Measurements from ENCODE around the gene CFAP46.
"Not testable (repeated sequence)": the region's sequence is repeated elsewhere in the genome, so short reads cannot be mapped to it uniquely, and the experiment has no call there.

CFAP46 gene

GRCh38 chr10:132860532-132860931 is 81.8 kb downstream of the CFAP46 start:
- DNase-seq = no peak

- DNase-seq = no peak
These were observed 83.1 kb downstream of the CFAP46 start for GRCh38 chr10:132859084-132859855.

GRCh38 chr10:132858121-132859081 is 84.0 kb downstream of the CFAP46 start:
- no peak for DNase-seq

DNA sequence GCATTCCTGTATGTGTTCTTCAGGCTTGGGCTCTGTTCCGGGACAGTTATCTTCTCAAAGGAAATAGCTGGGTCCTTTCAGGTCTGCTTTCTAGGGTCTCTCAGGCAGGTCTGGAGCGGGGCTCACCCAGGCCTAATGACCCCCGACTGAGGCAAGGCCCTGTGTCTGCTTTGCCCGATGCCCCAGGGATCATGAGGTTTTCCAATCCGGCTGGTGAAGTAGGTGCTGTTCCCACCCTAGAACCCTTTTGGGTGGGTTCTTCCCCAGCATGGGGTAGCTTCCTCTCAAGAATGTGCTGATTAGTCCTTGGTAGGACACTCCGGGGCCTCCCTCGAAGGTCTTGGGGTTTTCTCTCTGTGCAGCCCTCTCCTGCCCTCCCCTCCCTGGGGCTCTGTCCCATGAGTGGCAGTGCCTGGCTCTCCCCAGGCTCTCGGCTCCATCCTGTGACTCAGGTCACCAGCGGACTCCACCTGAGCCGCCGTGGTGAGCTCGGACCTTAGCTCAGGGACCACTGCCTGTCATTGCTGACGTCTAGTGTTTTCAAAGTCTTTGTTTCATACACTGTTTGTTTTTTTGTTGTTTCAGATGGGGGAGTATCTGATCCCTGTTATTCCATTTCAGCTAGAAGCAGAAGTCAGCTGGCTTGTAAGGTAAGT is 85.4 kb downstream of the CFAP46 start:
- no peak for DNase-seq

- no peak for DNase-seq
These were observed 86.5 kb downstream of the CFAP46 start for GRCh38 chr10:132855889-132856288.

DNA sequence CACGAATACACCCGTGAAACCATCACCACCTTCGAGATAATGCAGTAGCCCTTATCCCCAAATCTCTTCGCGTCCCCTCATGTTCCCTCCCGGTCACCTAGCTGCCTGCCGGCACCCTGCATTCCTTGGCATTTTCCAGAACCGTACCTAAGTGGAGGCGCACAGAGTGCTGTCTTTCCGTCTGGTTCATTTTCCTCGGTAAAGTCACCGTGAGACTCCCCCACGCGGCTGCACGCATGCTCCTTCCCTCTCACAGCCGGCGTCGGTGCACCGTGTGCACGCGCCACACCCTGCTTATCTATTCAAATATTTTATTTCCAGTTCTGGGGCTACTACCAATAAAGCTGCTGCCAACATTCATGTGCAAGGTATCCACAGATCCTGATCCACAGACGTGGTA is 90.9 kb downstream of the CFAP46 start:
- DNase-seq = no peak

DNA sequence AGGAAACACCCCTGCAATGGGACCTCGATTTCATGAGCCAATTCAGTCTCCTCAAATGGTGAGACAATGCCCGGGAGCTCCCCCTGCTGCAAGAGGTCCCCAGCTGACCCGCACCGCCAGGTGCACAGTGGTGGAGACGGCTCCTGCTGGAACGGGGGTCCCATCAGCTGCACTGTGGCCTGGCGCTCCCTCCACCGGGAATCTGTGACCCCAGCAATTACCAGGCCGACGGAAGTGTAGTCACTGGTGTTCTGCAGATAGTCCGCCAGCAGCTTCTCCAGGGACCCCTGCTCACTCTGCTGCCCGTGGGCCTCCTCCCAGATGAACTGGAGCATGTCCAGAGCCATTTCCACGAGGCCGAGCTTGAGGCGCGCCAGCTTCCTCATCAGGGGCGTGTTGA is 91.5 kb downstream of the CFAP46 start:
- DNase-seq = no peak

- no peak for DNase-seq
These were observed 92.1 kb downstream of the CFAP46 start for GRCh38 chr10:132850246-132850645.

DNA sequence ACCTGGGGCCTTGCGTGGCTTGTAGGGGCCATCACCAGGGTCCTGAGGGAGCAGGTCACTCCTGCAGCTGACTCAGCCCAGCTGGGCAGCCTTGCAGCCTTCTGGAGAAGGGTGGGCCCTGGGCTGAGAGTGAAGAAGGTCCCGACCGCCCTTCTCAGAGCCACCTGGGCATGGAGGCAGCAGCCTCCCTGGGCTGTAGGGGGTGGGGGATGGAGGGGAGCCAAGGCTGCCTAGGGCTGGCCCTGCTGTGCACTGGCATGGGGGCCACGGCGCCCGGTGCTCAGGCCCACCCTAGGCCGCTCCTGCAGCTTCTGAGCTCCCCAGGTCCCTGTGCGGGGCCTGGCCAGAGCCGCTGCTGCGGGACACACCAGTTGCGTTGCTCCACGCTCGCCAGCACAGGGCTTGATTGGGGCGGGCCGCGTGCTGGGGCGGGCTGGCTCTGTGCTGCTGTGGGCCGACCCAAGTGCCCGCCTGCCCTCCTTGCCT is 92.8 kb downstream of the CFAP46 start:
- no peak for DNase-seq

GRCh38 chr10:132848951-132849545 is 93.3 kb downstream of the CFAP46 start:
- DNase-seq = no peak

DNA sequence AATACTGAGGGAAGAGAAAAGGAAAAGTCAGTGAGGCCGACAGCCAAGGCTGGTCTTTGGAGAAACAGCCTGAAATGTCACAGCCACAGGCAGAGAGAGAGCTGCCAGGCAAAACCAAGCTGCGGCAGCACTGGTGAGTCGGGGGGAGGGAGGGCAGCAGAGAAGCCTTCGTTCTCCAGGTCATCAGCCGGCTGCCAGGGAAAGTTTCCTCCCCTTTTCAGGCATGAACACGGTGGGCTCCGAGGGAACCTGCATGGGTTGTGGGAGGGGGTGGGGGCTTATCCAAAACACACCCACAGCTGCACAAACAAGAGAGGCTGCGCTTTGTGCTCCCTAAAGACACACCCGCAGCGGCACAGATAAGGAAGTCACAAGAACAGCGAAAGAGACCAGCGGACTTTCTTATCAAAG is 94.1 kb downstream of the CFAP46 start:
- no peak for DNase-seq

DNA sequence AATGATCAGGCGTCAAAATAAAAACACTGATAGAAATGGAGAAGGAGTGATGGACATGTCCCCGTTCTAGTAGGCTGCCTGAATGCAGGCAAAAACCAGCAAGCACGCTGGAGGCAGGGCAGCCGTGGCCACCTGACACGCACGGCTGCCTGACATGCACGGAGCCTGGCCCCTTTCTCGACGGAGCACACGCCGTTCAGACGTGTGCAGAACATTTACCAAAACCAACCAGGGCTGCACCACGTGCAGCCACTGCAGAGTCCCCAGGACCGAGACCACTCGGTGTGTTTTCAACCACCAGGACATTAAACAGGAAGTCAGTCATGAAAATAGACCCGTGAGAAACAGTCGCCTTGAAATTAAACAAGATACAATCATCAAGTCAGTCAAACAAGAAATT is 94.5 kb downstream of the CFAP46 start:
- DNase-seq = no peak

- DNase-seq = no peak
These were observed 95.0 kb downstream of the CFAP46 start for GRCh38 chr10:132847416-132847777.

- DNase-seq = no peak
These were observed 95.5 kb downstream of the CFAP46 start for GRCh38 chr10:132846631-132847415.

DNA sequence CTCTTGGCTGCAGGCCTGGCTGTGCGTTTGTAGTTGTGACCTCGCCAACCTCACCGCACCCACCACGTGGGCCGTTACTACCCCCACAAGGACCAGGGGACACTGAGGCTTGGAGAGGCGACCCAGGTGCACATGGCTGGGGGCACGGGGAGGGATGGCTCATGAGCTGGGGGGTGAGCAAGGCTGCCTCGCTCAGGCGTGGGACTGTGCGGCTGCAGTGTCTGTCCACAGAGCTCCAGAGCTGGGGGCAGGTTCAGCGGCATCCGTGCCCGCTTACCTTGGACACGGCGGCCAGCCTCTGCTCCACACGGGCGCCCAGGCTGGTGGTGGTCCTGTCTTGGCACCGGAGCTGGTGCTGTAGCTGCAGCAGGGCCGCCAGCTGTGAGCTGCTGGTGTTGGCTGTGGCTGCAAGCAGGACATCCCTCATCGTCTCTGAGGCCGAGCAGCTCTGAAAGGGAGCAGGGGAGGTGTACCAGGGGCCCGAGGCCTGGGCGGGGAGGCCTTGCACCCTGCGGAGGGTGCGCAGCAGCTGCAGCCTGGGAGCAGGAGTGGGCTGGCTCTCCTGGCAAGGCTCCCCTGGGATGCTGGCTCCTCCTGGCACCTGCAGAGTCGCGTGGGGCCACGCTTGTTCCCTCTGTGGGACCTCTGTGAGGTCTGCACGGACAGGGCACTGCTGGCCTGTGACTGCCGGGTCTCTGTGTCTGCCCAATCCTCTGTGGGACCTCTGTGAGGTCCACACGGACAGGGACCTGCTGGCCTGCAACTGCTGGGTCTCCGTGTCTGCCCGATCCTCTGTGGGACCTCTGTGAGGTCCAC is 96.4 kb downstream of the CFAP46 start:
- DNase-seq = no peak

DNA sequence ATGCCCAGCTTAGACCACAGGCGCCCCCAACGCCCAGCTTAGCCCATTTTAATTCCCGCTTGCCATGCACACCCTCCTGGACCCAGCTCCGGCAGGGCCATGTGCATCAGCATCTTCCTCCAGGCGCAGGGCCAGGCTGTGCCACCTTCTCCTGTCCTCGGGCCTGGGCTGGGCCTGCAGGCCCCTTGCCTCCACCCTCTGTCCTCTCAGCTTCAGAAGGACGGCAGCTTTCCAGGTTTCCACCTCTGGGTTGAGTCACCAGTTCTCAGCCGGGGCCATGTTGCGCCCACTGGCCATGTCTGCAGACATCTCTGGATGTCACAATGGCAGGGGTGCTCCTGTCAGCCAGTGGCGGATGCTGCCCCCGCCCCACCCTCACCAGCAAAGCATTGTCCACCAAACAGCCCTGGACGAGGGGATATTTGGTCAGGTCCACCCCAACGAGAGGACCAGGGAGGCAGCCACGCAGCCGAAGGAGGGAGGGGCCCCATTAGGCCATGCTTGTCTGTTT is 97.3 kb downstream of the CFAP46 start:
- DNase-seq = no peak

DNA sequence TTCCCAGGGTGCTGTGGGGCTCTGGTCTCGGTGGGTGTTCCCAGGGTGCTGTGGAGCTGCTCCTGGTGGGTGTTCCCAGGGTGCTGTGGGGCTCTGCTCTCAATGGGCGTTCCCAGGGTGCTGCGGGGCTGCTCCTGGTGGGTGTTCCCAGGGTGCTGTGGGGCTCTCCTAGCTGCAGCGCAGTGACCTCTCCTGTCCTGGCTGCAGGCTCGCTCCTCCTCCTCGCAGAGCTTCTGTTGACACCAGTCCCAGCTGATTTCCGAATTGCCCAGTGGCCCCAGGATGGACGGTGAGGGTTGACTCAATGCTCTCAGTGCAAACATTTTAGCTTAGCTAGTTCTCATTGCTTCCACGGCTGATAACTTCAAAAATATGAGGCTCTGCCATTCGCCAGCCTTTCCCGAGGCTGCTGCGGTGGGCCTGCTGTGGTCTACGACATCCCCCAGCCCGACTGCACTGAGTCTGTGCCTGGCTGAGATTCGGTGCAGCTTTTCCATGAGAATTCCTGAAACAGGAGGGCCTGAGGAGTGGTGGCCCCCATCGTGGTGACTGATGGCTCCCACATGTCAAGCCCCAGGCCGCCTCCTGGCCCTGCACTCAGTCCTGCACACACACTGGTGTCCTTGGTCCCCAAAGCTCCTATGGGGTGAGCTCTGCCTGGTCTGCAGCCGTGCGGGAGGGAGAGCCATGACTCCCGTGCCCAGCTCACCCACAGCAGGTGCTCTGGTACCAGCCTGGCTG is 98.1 kb downstream of the CFAP46 start:
- DNase-seq = no peak

DNA sequence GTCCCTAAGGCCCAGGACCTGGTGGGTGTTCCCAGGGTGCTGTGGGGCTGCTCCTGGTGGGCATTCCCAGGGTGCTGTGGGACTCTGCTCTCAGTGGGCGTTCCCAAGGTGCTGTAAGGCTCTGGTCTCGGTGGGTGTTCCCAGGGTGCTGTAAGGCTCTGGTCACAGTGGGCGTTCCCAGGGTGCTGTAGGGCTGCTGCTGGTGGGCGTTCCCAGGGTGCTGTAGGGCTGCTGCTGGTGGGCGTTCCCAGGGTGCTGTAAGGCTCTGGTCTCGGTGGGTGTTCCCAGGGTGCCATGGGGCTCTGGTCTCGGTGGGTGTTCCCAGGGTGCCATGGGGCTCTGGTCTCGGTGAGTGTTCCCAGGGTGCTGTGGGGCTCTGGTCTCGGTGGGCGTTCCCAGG is 99.1 kb downstream of the CFAP46 start:
- DNase-seq = not testable (repeated sequence)

GRCh38 chr10:132842397-132842796 is 100.0 kb downstream of the CFAP46 start:
- no peak for DNase-seq

DNA sequence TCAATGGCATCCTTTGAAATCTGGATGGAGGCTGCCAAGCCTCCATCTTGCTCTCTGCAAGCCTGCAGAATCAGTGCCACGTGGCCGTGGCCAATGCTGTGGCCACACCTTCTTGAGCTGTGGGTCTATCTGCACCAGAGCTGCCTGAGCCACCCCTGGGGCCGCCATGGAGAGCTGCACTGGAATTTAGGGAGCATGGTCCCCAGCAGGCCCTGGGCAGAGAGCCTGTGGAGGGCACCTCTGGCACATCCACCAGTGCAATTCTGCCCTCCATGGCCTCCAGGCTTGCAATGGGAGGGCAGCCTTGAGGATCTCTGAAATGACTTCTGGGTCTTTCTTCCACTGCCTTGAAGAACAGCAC is 100.8 kb downstream of the CFAP46 start:
- DNase-seq = no peak
